SU-DHL-6 (cell line): ENCODE results near the gene ADAMTS15.

Experiments used
- H2AFZ ChIP-seq: fragments of 200-600 bp; sonication (generic); 2 replicates; pipeline ENCODE4 v1.6.1; 2014; ENCODE audit warnings: low read depth, mild to moderate bottlenecking, moderate library complexity, mixed read lengths, antibody characterized with exemption, low read length; ENCODE audit not compliant: severe bottlenecking
- H3F3A ChIP-seq: fragments of 200-600 bp; shearing (Covaris generic); 2 replicates; pipeline ENCODE4 v1.6.0; 2016; ENCODE audit warnings: antibody characterized with exemption, mild to moderate bottlenecking; ENCODE audit not compliant: insufficient read depth
- H3K27ac ChIP-seq: fragments of 200-600 bp; sonication (generic); 2 replicates; pipeline ENCODE4 v1.5.1; 2016; ENCODE audit warnings: low read depth, mild to moderate bottlenecking, low read length, moderate library complexity, mixed read lengths
- H3K27me3 ChIP-seq: fragments of 200-600 bp; sonication (generic), shearing (Covaris generic); 2 replicates; pipeline ENCODE4 v1.6.0; 2014; ENCODE audit warnings: mild to moderate bottlenecking, low read length
- H3K36me3 ChIP-seq: fragments of 200-600 bp; sonication (generic); 2 replicates; pipeline ENCODE4 v1.6.1; 2014; ENCODE audit warnings: mild to moderate bottlenecking, low read length, mixed read lengths
- H3K4me2 ChIP-seq: fragments of 300-600, 200-600 bp; shearing (Covaris generic), sonication (generic); 2 replicates; pipeline ENCODE4 v1.6.0; 2014; ENCODE audit warnings: low read length, low read depth, mild to moderate bottlenecking; ENCODE audit not compliant: poor library complexity, severe bottlenecking
- H3K4me3 ChIP-seq: fragments of 200-600 bp; sonication (generic); 2 replicates; pipeline ENCODE4 v1.5.1; 2014; ENCODE audit warnings: antibody characterized with exemption, low read length, mild to moderate bottlenecking, mixed read lengths; ENCODE audit not compliant: insufficient read depth, poor library complexity, severe bottlenecking
- H3K79me2 ChIP-seq: fragments of 200-600 bp; sonication (generic); 2 replicates; pipeline ENCODE4 v1.6.1; 2014; ENCODE audit warnings: mild to moderate bottlenecking, low read length, moderate library complexity; ENCODE audit not compliant: insufficient read depth
- H3K9ac ChIP-seq: fragments of 200-600 bp; sonication (generic); 2 replicates; pipeline ENCODE4 v1.7.0; 2014; ENCODE audit warnings: mild to moderate bottlenecking, low read length
- H3K9me2 ChIP-seq: fragments of 200-600 bp; sonication (generic); replicated peaks from 2 replicates; pipeline ENCODE4 v1.6.1; 2014; ENCODE audit warnings: low read length; ENCODE audit not compliant: insufficient read depth
- H3K9me3 ChIP-seq: fragments of 200-600 bp; sonication (generic); 2 replicates; pipeline ENCODE4 v1.6.1; 2014; ENCODE audit warnings: low read length, mixed read lengths; ENCODE audit not compliant: insufficient read depth
- H4K20me1 ChIP-seq: fragments of 200-600 bp; sonication (generic); 2 replicates; pipeline ENCODE4 v1.6.1; 2014; ENCODE audit warnings: low read depth, mild to moderate bottlenecking, antibody characterized with exemption, low read length, moderate library complexity, mixed read lengths
- CTCF ChIP-seq: fragments of 200-600 bp; sonication (generic); IDR thresholded peaks from one replicate; pipeline ENCODE4 v1.5.1; 2017; ENCODE audit warnings: antibody characterized with exemption, mild to moderate bottlenecking, low read length, moderate library complexity; ENCODE audit not compliant: insufficient read depth, poor library complexity, severe bottlenecking
- EZH2phosphoT487 ChIP-seq: fragments of 200-600 bp; sonication (generic), shearing (Covaris generic); conservative IDR thresholded peaks from 2 replicates; pipeline ENCODE4 v1.6.1; 2018; ENCODE audit warnings: mild to moderate bottlenecking, antibody characterized with exemption, low read length, moderate library complexity, mixed read lengths

ADAMTS15 gene

GRCh38 chr11:130458410-130458729 lies 9.9 kb downstream of the ADAMTS15 start:
- Histone ChIP-seq H2AFZ (no peak overlapping the region), H3K36me3 (no peaks in the 10 kb centered on the region), H3F3A (no peaks in the 10 kb centered on the region), H3K27me3 (no peaks in the 10 kb centered on the region), H3K4me2 (no peak overlapping the region), H3K79me2 (no peaks in the 10 kb centered on the region), H3K9me3 (no peaks in the 10 kb centered on the region), H3K27ac (no peak overlapping the region), H3K4me3 (no peak overlapping the region), H4K20me1 (no peaks in the 10 kb centered on the region), H3K9ac (no peak overlapping the region), H3K9me2 (no peaks in the 10 kb centered on the region)
- TF ChIP-seq CTCF (no peak), EZH2phosphoT487 (no peak)

- Histone ChIP-seq H3F3A (no peaks in the 10 kb centered on the region), H3K9me2 (no peaks in the 10 kb centered on the region), H3K79me2 (no peaks in the 10 kb centered on the region), H3K9ac (no peak overlapping the region), H2AFZ (no peak overlapping the region), H3K27me3 (no peaks in the 10 kb centered on the region), H3K4me3 (no peak overlapping the region), H3K9me3 (no peaks in the 10 kb centered on the region), H4K20me1 (no peaks in the 10 kb centered on the region), H3K36me3 (no peaks in the 10 kb centered on the region), H3K27ac (no peak overlapping the region), H3K4me2 (no peak overlapping the region)
- no peak for TF ChIP-seq CTCF
- TF ChIP-seq EZH2phosphoT487 = no peak
These were observed 11.1 kb downstream of the ADAMTS15 start for GRCh38 chr11:130459521-130459920.

- H3F3A ChIP-seq = no peaks in the 10 kb centered on the region
- H3K9ac ChIP-seq = no peak overlapping the region
- H3K27me3 ChIP-seq = no peaks in the 10 kb centered on the region
- no peaks in the 10 kb centered on the region for H4K20me1 ChIP-seq
- H3K4me2 ChIP-seq = no peak overlapping the region
- H3K4me3 ChIP-seq = no peak overlapping the region
- H3K9me3 ChIP-seq = no peaks in the 10 kb centered on the region
- H3K79me2 ChIP-seq = no peaks in the 10 kb centered on the region
- H3K9me2 ChIP-seq = no peaks in the 10 kb centered on the region
- no peak overlapping the region for H3K27ac ChIP-seq
- TF ChIP-seq CTCF (no peak), EZH2phosphoT487 (no peak)
- no peak overlapping the region for H2AFZ ChIP-seq
- H3K36me3 ChIP-seq = no peaks in the 10 kb centered on the region
These were observed 13.8 kb downstream of the ADAMTS15 start for GRCh38 chr11:130462101-130462885.
